Suprapubic skin (tissue), 4 donors: ENCODE results near the gene CNTNAP4. TPM values are rescaled to one million over a fixed set of nuclear protein-coding genes. Genes with fewer than 3 reads are reported as not detected.

Experiments
- DNase-seq, 2 donors: peaks; one replicate each; pipeline ENCODE4 v3.0.0-alpha.2; 2019; ENCODE audit warnings: low spot score in 2 of 2
- H3K27ac ChIP-seq: fragments of 200-600 bp; sonication (generic); one replicate; pipeline ENCODE4 v1.5.1; 2019
- H3K27me3 ChIP-seq: fragments of 200-600 bp; sonication (generic); one replicate; pipeline ENCODE4 v1.5.1; 2019
- H3K36me3 ChIP-seq: fragments of 200-600 bp; sonication (generic); one replicate; pipeline ENCODE4 v1.5.1; 2019
- H3K4me1 ChIP-seq: fragments of 200-600 bp; sonication (generic); one replicate; pipeline ENCODE4 v1.5.1; 2019
- H3K4me3 ChIP-seq: fragments of 200-600 bp; sonication (generic); one replicate; pipeline ENCODE4 v1.5.1; 2019; ENCODE audit warnings: mild to moderate bottlenecking
- H3K9me3 ChIP-seq: fragments of 200-600 bp; sonication (generic); one replicate; pipeline ENCODE4 v1.5.1; 2019
- CTCF ChIP-seq, 2 donors: fragments of 200-600 bp in 1 of 2; fragments of 450-650 bp in 1 of 2; sonication (generic) in 1 of 2; IDR thresholded peaks; one replicate each; pipeline ENCODE4 v1.5.1; 2016 to 2019; ENCODE audit warnings: antibody characterized with exemption in 2 of 2, mild to moderate bottlenecking in 1 of 2, moderate library complexity in 1 of 2
- EP300 ChIP-seq: sonication (generic); formaldehyde crosslinking; IDR thresholded peaks from one replicate; pipeline ENCODE4 v1.6.1; 2017; ENCODE audit warnings: antibody characterized with exemption
- POLR2A ChIP-seq, 2 donors: fragments of 450-650 bp; IDR thresholded peaks; one replicate each; pipeline ENCODE4 v1.6.1; 2017; ENCODE audit warnings: antibody characterized with exemption in 2 of 2, mild to moderate bottlenecking in 2 of 2, moderate library complexity in 2 of 2
- POLR2AphosphoS5 ChIP-seq, 3 donors: sonication (generic); formaldehyde crosslinking; IDR thresholded peaks; one replicate each; pipeline ENCODE4 v1.6.1; 2017; ENCODE audit warnings: antibody characterized with exemption in 3 of 3
- WGBS: methylation state at CpG from one replicate; pipeline ENCODE4 v1.1.5; 2018; 5-methylcytosine and 5-hydroxymethylcytosine counted together
- total RNA-seq, 4 donors: library from RNA; depleted of rRNA; stranded (reverse); fragments of >200 nt; gene quantifications; one replicate each; pipeline ENCODE4 v1.1.0, GENCODE V29; 2016

The CNTNAP4 gene
- total RNA-seq, 4 donors from 2014 or later = not detected

DNA sequence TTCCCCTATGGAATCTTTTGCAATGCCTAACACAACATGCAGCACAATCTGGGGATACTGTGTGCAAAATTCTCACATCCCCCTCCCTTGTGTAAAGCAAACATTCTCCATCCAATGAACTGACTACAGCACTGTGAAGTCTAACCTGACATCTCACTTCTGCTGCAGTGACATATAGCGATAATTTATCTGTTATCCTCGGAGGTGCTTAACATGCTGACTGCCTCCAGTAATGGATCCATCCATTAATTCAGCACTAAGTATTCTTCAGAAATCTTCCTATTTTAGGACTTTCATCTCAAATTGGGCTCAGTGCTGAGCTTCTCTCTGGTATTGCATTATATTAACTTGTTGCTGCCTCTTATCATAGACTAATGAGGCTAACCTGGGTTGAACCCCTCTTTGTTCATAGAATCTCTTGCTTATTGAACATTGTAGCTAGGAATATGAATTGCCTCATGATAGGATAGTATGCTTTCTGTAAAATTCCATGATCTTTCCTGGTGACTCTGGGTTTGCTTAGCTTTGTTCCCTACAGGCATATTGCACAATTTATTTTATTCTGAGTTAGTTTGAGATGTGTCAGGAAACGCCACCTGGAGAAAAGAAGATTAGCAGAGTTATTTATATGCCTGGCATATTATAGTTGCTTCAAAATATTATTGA lies 187.9 kb downstream of the CNTNAP4 start:
- 32% methylated on average over 3 of the region's 3 CpGs for WGBS
- H3K27ac ChIP-seq = no peak overlapping the region
- no peaks in the 10 kb centered on the region for H3K36me3 ChIP-seq
- H3K27me3 ChIP-seq = no peaks in the 10 kb centered on the region
- H3K4me1 ChIP-seq = no peaks in the 10 kb centered on the region
- TF ChIP-seq POLR2AphosphoS5 (IDR thresholded peaks at IDR 0.05) (no peak), POLR2A (IDR thresholded peaks at IDR 0.05) (no peak), EP300 (no peak), CTCF (IDR thresholded peaks at IDR 0.05) (no peak)
- no peaks in the 10 kb centered on the region for H3K9me3 ChIP-seq
- DNase-seq = no peak
- H3K4me3 ChIP-seq = no peak overlapping the region

GRCh38 chr16:76466871-76467270 lies 189.7 kb downstream of the CNTNAP4 start:
- H3K4me1 ChIP-seq = no peaks in the 10 kb centered on the region
- H3K4me3 ChIP-seq = no peak overlapping the region
- no peaks in the 10 kb centered on the region for H3K36me3 ChIP-seq
- H3K9me3 ChIP-seq = no peaks in the 10 kb centered on the region
- H3K27ac ChIP-seq = no peak overlapping the region
- TF ChIP-seq POLR2AphosphoS5 (IDR thresholded peaks at IDR 0.05) = no peak
- TF ChIP-seq POLR2A (IDR thresholded peaks at IDR 0.05) = no peak
- TF ChIP-seq EP300 = no peak
- no peak for TF ChIP-seq CTCF (IDR thresholded peaks at IDR 0.05)
- no peaks in the 10 kb centered on the region for H3K27me3 ChIP-seq
- DNase-seq = no peak

DNA sequence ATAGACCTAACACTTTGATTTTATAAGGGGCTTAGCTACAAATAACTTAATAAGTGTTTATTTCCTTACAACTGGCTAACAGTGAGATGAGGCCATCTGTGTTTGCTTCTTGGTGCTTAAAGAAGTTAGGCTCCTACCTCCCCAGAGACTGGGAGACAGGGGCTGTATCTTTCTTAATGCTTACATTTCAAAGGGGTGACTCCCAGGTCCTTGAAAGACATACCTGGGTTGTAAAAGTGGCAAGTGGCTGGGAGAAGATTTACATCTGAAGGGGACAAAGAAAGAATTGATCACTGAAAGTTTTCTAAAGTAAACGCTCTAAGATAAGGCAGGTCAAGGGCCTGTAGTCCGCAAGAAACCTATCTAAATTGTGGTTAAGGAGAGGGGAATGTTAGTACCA lies 196.8 kb downstream of the CNTNAP4 start:
- H3K27ac ChIP-seq = no peak overlapping the region
- DNase-seq = no peak
- TF ChIP-seq POLR2A (IDR thresholded peaks at IDR 0.05) (no peak), POLR2AphosphoS5 (IDR thresholded peaks at IDR 0.05) (no peak)
- 59% methylated on average over 2 of the region's 2 CpGs for WGBS
- no peaks in the 10 kb centered on the region for H3K4me1 ChIP-seq
- no peaks in the 10 kb centered on the region for H3K9me3 ChIP-seq
- H3K4me3 ChIP-seq = no peak overlapping the region
- no peaks in the 10 kb centered on the region for H3K36me3 ChIP-seq
- H3K27me3 ChIP-seq = no peaks in the 10 kb centered on the region

GRCh38 chr16:76478105-76478504 lies 200.9 kb downstream of the CNTNAP4 start:
- WGBS = 48% methylated on average over 4 of the region's 4 CpGs
- no peak for DNase-seq
- Histone ChIP-seq H3K27ac (no peak overlapping the region), H3K36me3 (no peaks in the 10 kb centered on the region), H3K4me3 (no peak overlapping the region), H3K9me3 (no peaks in the 10 kb centered on the region), H3K4me1 (no peaks in the 10 kb centered on the region), H3K27me3 (no peaks in the 10 kb centered on the region)
- TF ChIP-seq POLR2A (IDR thresholded peaks at IDR 0.05) = no peak
- TF ChIP-seq POLR2AphosphoS5 (IDR thresholded peaks at IDR 0.05) = no peak
- TF ChIP-seq CTCF (IDR thresholded peaks at IDR 0.05) = no peak
- no peak for TF ChIP-seq EP300

GRCh38 chr16:76483307-76483909 lies 206.2 kb downstream of the CNTNAP4 start:
- Histone ChIP-seq H3K9me3 (no peaks in the 10 kb centered on the region), H3K4me1 (no peaks in the 10 kb centered on the region), H3K27ac (no peak overlapping the region), H3K36me3 (no peaks in the 10 kb centered on the region), H3K27me3 (no peaks in the 10 kb centered on the region), H3K4me3 (no peak overlapping the region)
- TF ChIP-seq POLR2AphosphoS5 (IDR thresholded peaks at IDR 0.05) (no peak), CTCF (IDR thresholded peaks at IDR 0.05) (no peak), EP300 (no peak), POLR2A (IDR thresholded peaks at IDR 0.05) (no peak)
- DNase-seq = no peak
- 77% methylated on average over 8 of the region's 8 CpGs for WGBS
